Gastroesophageal sphincter (tissue), 3 donors: ENCODE results near the gene TGFBR3.
"Not testable (repeated sequence)": the region's sequence is repeated elsewhere in the genome, so short reads cannot be mapped to it uniquely, and the experiment has no call there.

Experiments
- EP300 ChIP-seq: sonication (generic); formaldehyde crosslinking; IDR thresholded peaks from one replicate; pipeline ENCODE4 v1.6.1; 2017; ENCODE audit warnings: antibody characterized with exemption, mild to moderate bottlenecking
- POLR2A ChIP-seq, 2 donors: fragments of 450-650 bp; IDR thresholded peaks; one replicate each; pipeline ENCODE4 v1.6.1; 2017; ENCODE audit warnings: antibody characterized with exemption in 2 of 2, mild to moderate bottlenecking in 2 of 2, moderate library complexity in 1 of 2
- POLR2AphosphoS5 ChIP-seq: sonication (generic); formaldehyde crosslinking; IDR thresholded peaks from one replicate; pipeline ENCODE4 v1.6.1; 2017; ENCODE audit warnings: antibody characterized with exemption
- TF ChIP-seq, protein P1 (sequence below), 4 experiments: fragments of 200-600 bp in 2 of 4; fragments of 450-650 bp in 2 of 4; sonication (generic) in 1 of 4; IDR thresholded peaks; one replicate each; pipeline ENCODE4 v1.5.1; 2017 to 2019; ENCODE audit warnings: antibody characterized with exemption in 4 of 4, mild to moderate bottlenecking in 2 of 4, moderate library complexity in 2 of 4

- TF ChIP-seq, protein P1, sequence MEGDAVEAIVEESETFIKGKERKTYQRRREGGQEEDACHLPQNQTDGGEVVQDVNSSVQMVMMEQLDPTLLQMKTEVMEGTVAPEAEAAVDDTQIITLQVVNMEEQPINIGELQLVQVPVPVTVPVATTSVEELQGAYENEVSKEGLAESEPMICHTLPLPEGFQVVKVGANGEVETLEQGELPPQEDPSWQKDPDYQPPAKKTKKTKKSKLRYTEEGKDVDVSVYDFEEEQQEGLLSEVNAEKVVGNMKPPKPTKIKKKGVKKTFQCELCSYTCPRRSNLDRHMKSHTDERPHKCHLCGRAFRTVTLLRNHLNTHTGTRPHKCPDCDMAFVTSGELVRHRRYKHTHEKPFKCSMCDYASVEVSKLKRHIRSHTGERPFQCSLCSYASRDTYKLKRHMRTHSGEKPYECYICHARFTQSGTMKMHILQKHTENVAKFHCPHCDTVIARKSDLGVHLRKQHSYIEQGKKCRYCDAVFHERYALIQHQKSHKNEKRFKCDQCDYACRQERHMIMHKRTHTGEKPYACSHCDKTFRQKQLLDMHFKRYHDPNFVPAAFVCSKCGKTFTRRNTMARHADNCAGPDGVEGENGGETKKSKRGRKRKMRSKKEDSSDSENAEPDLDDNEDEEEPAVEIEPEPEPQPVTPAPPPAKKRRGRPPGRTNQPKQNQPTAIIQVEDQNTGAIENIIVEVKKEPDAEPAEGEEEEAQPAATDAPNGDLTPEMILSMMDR (IDR thresholded peaks at IDR 0.05): not testable (repeated sequence)
- not testable (repeated sequence) for TF ChIP-seq POLR2AphosphoS5; POLR2A (IDR thresholded peaks at IDR 0.05); EP300
Observed at GRCh38 chr1:91834549-91834948, 51.4 kb downstream of the TGFBR3 start.
